Left renal cortex interstitium (tissue), 4 donors: ENCODE measurements around the gene RUFY4. TPM values are rescaled to one million over a fixed set of nuclear protein-coding genes. Genes with fewer than 3 reads are reported as not detected.

Source experiments
- DNase-seq, 4 donors: peaks; one replicate each; pipeline ENCODE4 v3.0.0-alpha.2; 2013; ENCODE audit warnings: low read depth in 4 of 4, low spot score in 2 of 4, missing footprints in 1 of 4
- polyA plus RNA-seq, 4 donors: library from polyadenylated mRNA; unstranded; fragments of 120-200 nt; gene quantifications; one replicate each; pipeline ENCODE4 v1.2.1, GENCODE V29; 2013; ENCODE audit not compliant: insufficient read length in 4 of 4

The RUFY4 gene
- polyA plus RNA-seq, 4 donors = 0.13 to 0.27 TPM; not detected in 2

GRCh38 chr2:218130377-218130776, 61.3 kb downstream of the RUFY4 start:
- DNase-seq = no peak

GRCh38 chr2:218130822-218131221, 61.8 kb downstream of the RUFY4 start:
- DNase-seq = no peak

GRCh38 chr2:218137514-218137913, 68.5 kb downstream of the RUFY4 start:
- DNase-seq = no peak

GRCh38 chr2:218138047-218138446, 69.0 kb downstream of the RUFY4 start:
- no peak for DNase-seq

Other genes with a start within 250 kb of the RUFY4 start
- 10 to 100 TPM; 54.8 to 69.7 (median 62.2) TPM for gene TNS1, start 66.3 kb upstream of the RUFY4 start, polyA plus RNA-seq
- gene CXCR2, start 56.8 kb downstream of the RUFY4 start, polyA plus RNA-seq = under 1 TPM; 0.06 to 0.46 (median 0.31) TPM
- under 1 TPM in 2 of 4 donors, not detected in 2; 0.06 to 0.07 TPM for gene CXCR1, start 97.7 kb downstream of the RUFY4 start, polyA plus RNA-seq
- gene ARPC2, start 147.9 kb downstream of the RUFY4 start, polyA plus RNA-seq = 100 to 1,000 TPM; 234 to 264 (median 257) TPM
- gene GPBAR1, start 191.8 kb downstream of the RUFY4 start, polyA plus RNA-seq = 1 to 10 TPM; 1.4 to 3.0 (median 2.0) TPM
- 100 to 1,000 TPM; 127 to 144 (median 131) TPM for gene AAMP, start 200.9 kb downstream of the RUFY4 start, polyA plus RNA-seq
- gene PNKD, start 201.3 kb downstream of the RUFY4 start, polyA plus RNA-seq = 100 to 1,000 TPM; 102 to 133 (median 119) TPM
- gene TMBIM1, start 223.2 kb downstream of the RUFY4 start, polyA plus RNA-seq = 100 to 1,000 TPM in 1 of 4 donors, 10 to 100 TPM in 3; 78.9 to 108 (median 85.2) TPM